Measurements from ENCODE around the gene GDI1. TPM values are rescaled to one million over a fixed set of nuclear protein-coding genes. Genes with fewer than 3 reads are reported as not detected.

The GDI1 gene
- total and polyA plus RNA-seq, 9 of the 15 experiments (the other 6 are each of a cell fraction or from before 2014, with no cell fraction given): 0.97 to 82.6 (median 37.5) TPM

DNA sequence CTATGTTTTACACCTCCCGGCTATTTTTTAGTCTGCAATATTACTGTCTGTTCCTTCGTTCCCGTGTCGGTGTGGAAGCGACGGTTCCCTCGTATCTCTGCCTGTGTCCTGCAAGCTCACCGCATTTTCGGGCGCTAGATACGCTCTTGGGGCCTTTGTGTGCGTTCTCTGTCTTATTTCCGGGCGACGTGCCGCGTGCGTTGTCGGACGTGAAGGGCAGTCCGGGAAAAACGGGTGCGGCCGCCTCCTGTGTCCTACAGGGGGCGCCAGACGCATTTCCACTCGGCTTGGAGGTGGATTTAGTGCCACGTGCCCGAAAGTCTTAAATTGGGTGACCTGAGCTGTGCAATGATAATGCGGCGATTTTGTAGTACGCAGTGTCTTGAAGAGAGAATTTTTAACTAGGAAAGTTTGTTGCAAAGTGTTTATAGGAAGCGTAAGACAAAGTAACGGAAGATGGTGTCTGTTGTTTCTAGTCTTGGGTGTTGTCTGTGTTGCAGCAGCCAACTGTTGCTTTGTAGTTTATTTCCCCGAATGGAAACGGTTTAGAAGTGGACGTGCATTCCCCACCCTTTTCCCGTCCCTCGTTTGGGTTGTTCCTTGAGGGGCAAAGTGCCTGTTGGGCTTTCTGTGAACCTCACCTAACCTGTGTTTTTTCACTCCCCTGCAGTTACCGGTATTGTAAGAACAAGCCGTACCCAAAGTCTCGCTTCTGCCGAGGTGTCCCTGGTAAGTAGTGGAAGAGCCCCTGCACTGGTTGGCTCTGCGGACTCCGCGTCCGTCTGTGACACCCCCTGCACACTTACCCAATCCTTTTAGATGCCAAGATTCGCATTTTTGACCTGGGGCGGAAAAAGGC lies 38.1 kb upstream of the GDI1 start (continued):
- peak; percentile 56; the same call in 1 of the 2 replicates for TF ChIP-seq CREM (IDR thresholded peaks at IDR 0.05; ENCODE audit: low read depth)
- TF ChIP-seq FOXJ3 (CRISPR knock-in tag; IDR thresholded peaks at IDR 0.05): no peak
- no peak for TF ChIP-seq PHB2 (IDR thresholded peaks at IDR 0.05; ENCODE audit: low read depth)
- no peak; the same call in 1 of the 2 replicates for TF ChIP-seq ZBTB1 (CRISPR knock-in tag; IDR thresholded peaks at IDR 0.05; ENCODE audit: borderline replicate concordance, low read depth)
- no peak for TF ChIP-seq ZEB2 (IDR thresholded peaks at IDR 0.05)
- peak; percentile 50 for TF ChIP-seq BRD9 (IDR thresholded peaks at IDR 0.05; ENCODE audit: low read depth, partially characterized antibody)
- TF ChIP-seq MAX (CRISPR knock-in tag; IDR thresholded peaks at IDR 0.05): peak; percentile 82
- TF ChIP-seq ZNF133 (CRISPR knock-in tag; IDR thresholded peaks at IDR 0.05): no peak
- no peak for TF ChIP-seq ZNF780A (CRISPR knock-in tag; IDR thresholded peaks at IDR 0.05)
- TF ChIP-seq YBX1 (IDR thresholded peaks at IDR 0.05): no peak
- no peak for TF ChIP-seq PYGO2 (tag; IDR thresholded peaks at IDR 0.05)
- TF ChIP-seq CLOCK (CRISPR knock-in tag; IDR thresholded peaks at IDR 0.05; ENCODE audit: borderline replicate concordance): no peak
- TF ChIP-seq CBX2 (IDR thresholded peaks at IDR 0.05; ENCODE audit: insufficient read depth, low read length, poor library complexity, severe bottlenecking): no peak
- TF ChIP-seq SMARCA4 (IDR thresholded peaks at IDR 0.05): no peak
- no peak for TF ChIP-seq DMBX1 (CRISPR knock-in tag; IDR thresholded peaks at IDR 0.05; ENCODE audit: borderline replicate concordance)
- TF ChIP-seq SMARCC2 (IDR thresholded peaks at IDR 0.05; ENCODE audit: low read depth): no peak
- TF ChIP-seq STAT6 (CRISPR knock-in tag; IDR thresholded peaks at IDR 0.05): no peak
- no peak for TF ChIP-seq TEAD1 (CRISPR knock-in tag; IDR thresholded peaks at IDR 0.05)
- no peak for TF ChIP-seq ZNF175 (CRISPR knock-in tag; IDR thresholded peaks at IDR 0.05; ENCODE audit: low read depth)
- TF ChIP-seq, protein P1, sequence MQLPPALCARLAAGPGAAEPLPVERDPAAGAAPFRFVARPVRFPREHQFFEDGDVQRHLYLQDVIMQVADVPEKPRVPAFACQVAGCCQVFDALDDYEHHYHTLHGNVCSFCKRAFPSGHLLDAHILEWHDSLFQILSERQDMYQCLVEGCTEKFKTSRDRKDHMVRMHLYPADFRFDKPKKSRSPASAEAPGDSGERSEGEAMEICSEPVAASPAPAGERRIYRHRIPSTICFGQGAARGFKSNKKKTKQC (CRISPR knock-in tag; IDR thresholded peaks at IDR 0.05): no peak
- TF ChIP-seq, protein P2, sequence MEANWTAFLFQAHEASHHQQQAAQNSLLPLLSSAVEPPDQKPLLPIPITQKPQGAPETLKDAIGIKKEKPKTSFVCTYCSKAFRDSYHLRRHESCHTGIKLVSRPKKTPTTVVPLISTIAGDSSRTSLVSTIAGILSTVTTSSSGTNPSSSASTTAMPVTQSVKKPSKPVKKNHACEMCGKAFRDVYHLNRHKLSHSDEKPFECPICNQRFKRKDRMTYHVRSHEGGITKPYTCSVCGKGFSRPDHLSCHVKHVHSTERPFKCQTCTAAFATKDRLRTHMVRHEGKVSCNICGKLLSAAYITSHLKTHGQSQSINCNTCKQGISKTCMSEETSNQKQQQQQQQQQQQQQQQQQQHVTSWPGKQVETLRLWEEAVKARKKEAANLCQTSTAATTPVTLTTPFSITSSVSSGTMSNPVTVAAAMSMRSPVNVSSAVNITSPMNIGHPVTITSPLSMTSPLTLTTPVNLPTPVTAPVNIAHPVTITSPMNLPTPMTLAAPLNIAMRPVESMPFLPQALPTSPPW (CRISPR knock-in tag; IDR thresholded peaks at IDR 0.05): peak; percentile 23; the same call in 1 of the 2 replicates
